ENCODE measurements around the gene HOMER3. TPM values are rescaled to one million over a fixed set of nuclear protein-coding genes. Genes with fewer than 3 reads are reported as not detected.

HOMER3 gene
- total RNA-seq, 1 donor from 2014 or later, result 68.9 TPM

- no peak overlapping the region for H3K4me3 Mint-ChIP-seq (ENCODE audit: unreplicated experiment)
- no peaks in the 10 kb centered on the region for H3K9me3 Mint-ChIP-seq (ENCODE audit: unreplicated experiment)
- no peak overlapping the region for H3K27ac Mint-ChIP-seq (ENCODE audit: unreplicated experiment)
- DNase-seq (ENCODE audit: extremely low spot score, unreplicated experiment), result no peak
- H3K27me3 Mint-ChIP-seq (ENCODE audit: unreplicated experiment), result peaks cover 8% of the 10 kb centered on the region
- no peaks in the 10 kb centered on the region for H3K36me3 Mint-ChIP-seq (ENCODE audit: unreplicated experiment)
- TF ChIP-seq CTCF (IDR thresholded peaks at IDR 0.05), result no peak
- peaks cover 27% of the 10 kb centered on the region for H3K4me1 Mint-ChIP-seq (ENCODE audit: unreplicated experiment)
Measured at GRCh38 chr19:18966307-18966706, 25.3 kb upstream of the HOMER3 start.

- Mint-ChIP-seq H3K9me3 (ENCODE audit: unreplicated experiment) (no peaks in the 10 kb centered on the region), H3K36me3 (ENCODE audit: unreplicated experiment) (no peaks in the 10 kb centered on the region), H3K4me1 (ENCODE audit: unreplicated experiment) (peaks cover 13% of the 10 kb centered on the region), H3K27me3 (ENCODE audit: unreplicated experiment) (peaks cover 10% of the 10 kb centered on the region), H3K4me3 (ENCODE audit: unreplicated experiment) (no peak overlapping the region), H3K27ac (ENCODE audit: unreplicated experiment) (no peak overlapping the region)
- no peak for DNase-seq (ENCODE audit: extremely low spot score, unreplicated experiment)
- TF ChIP-seq CTCF (IDR thresholded peaks at IDR 0.05), result no peak
Measured at GRCh38 chr19:18964121-18964520, 23.1 kb upstream of the HOMER3 start.

GRCh38 chr19:18961767-18962620 is 21.0 kb upstream of the HOMER3 start:
- no peak for DNase-seq (ENCODE audit: extremely low spot score, unreplicated experiment)
- Mint-ChIP-seq H3K36me3 (ENCODE audit: unreplicated experiment) (no peaks in the 10 kb centered on the region), H3K27ac (ENCODE audit: unreplicated experiment) (no peak overlapping the region), H3K9me3 (ENCODE audit: unreplicated experiment) (no peaks in the 10 kb centered on the region), H3K4me1 (ENCODE audit: unreplicated experiment) (peaks cover 1% of the 10 kb centered on the region), H3K27me3 (ENCODE audit: unreplicated experiment) (peaks cover 12% of the 10 kb centered on the region), H3K4me3 (ENCODE audit: unreplicated experiment) (no peak overlapping the region)
- no peak for TF ChIP-seq CTCF (IDR thresholded peaks at IDR 0.05)

- Mint-ChIP-seq H3K27me3 (ENCODE audit: unreplicated experiment) (peaks cover 12% of the 10 kb centered on the region), H3K27ac (ENCODE audit: unreplicated experiment) (no peak overlapping the region), H3K36me3 (ENCODE audit: unreplicated experiment) (no peaks in the 10 kb centered on the region), H3K4me3 (ENCODE audit: unreplicated experiment) (no peak overlapping the region), H3K4me1 (ENCODE audit: unreplicated experiment) (peaks cover 1% of the 10 kb centered on the region), H3K9me3 (ENCODE audit: unreplicated experiment) (no peaks in the 10 kb centered on the region)
- no peak for DNase-seq (ENCODE audit: extremely low spot score, unreplicated experiment)
- no peak for TF ChIP-seq CTCF (IDR thresholded peaks at IDR 0.05)
Measured at GRCh38 chr19:18960370-18960769, 19.4 kb upstream of the HOMER3 start.

- DNase-seq (ENCODE audit: extremely low spot score, unreplicated experiment), result no peak
- no peak overlapping the region for H3K4me3 Mint-ChIP-seq (ENCODE audit: unreplicated experiment)
- no peaks in the 10 kb centered on the region for H3K9me3 Mint-ChIP-seq (ENCODE audit: unreplicated experiment)
- H3K27ac Mint-ChIP-seq (ENCODE audit: unreplicated experiment), result no peak overlapping the region
- no peaks in the 10 kb centered on the region for H3K36me3 Mint-ChIP-seq (ENCODE audit: unreplicated experiment)
- TF ChIP-seq CTCF (IDR thresholded peaks at IDR 0.05), result no peak
- peaks cover 12% of the 10 kb centered on the region for H3K4me1 Mint-ChIP-seq (ENCODE audit: unreplicated experiment)
- H3K27me3 Mint-ChIP-seq (ENCODE audit: unreplicated experiment), result peaks cover 1% of the 10 kb centered on the region
Measured at GRCh38 chr19:18955042-18955441, 14.0 kb upstream of the HOMER3 start.
